GM23248 (cell line): ENCODE data around the gene NCOR2.

Experiments
- EZH2 ChIP-seq: fragments of 200-600 bp; sonication (generic); IDR thresholded peaks from 2 replicates; pipeline ENCODE4 v1.6.1; 2018; ENCODE audit warnings: antibody characterized with exemption, mild to moderate bottlenecking; ENCODE audit not compliant: insufficient read depth, poor library complexity, severe bottlenecking
- EZH2phosphoT487 ChIP-seq: fragments of 200-600 bp; sonication (generic); IDR thresholded peaks from 2 replicates; pipeline ENCODE4 v1.6.1; 2018; ENCODE audit warnings: antibody characterized with exemption, moderate library complexity, mild to moderate bottlenecking, low read depth; ENCODE audit not compliant: insufficient read depth

DNA sequence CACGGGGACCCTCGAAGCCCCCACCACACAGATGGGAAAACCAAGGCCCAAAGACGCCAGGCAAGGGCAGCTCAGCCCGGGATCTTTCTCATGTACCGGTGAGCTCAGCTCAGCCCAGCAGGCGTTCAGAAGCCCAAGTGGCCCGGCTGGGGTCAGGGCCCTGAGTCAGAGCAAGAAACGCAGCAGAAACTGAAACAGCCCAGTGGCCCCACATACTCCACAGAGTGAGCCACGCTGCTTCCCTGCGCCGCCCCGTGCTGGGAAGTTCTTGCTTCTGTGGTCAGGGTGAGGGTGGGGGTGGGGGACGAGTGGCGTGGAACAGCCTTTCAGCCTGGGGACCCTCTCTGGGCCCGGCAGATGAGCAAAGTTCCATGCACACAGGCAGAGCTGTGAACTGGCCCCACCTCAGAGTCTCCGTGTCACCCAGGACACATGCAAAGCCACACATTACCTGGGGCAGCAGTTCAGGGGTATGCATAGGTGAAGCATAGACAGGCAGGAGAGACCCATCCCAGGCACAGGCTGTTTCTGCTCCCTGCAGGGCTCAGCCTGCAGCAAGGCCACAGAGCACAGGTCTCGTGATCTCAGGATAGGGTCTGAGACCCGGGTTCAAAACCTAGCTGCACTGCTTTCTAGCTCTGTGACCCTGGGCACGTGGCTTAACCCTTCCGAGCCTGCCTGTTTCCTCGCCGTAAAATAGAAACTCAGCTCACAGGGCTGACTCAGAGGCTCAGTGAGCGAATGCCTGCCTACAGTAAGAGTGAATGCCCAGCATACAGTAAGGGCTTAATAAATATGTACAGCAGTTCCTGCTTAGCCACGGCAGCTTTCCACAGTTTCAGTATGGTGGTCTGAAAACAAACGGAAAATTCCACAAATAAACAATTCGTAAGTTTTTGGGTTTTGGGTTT lies 21.6 kb downstream of the NCOR2 start:
- TF ChIP-seq EZH2phosphoT487: no peak
- no peak for TF ChIP-seq EZH2
